Jurkat, Clone E6-1 (cell line): ENCODE results near the gene LMO7.
A peak's percentile ranks its signal among the peaks of the same experiment; 100 is the strongest.
"Not testable (repeated sequence)": the region's sequence is repeated elsewhere in the genome, so short reads cannot be mapped to it uniquely, and the experiment has no call there.

Experiments
- DNase-seq: peaks from one replicate; pipeline ENCODE4 v3.0.0-alpha.2; 2011; ENCODE audit warnings: low read depth, low spot score
- H3K4me3 ChIP-seq: 2 replicates; pipeline ENCODE4 v1.5.1; 2011; ENCODE audit warnings: mild to moderate bottlenecking, low read length, control low read depth, moderate library complexity

Gene LMO7

DNA sequence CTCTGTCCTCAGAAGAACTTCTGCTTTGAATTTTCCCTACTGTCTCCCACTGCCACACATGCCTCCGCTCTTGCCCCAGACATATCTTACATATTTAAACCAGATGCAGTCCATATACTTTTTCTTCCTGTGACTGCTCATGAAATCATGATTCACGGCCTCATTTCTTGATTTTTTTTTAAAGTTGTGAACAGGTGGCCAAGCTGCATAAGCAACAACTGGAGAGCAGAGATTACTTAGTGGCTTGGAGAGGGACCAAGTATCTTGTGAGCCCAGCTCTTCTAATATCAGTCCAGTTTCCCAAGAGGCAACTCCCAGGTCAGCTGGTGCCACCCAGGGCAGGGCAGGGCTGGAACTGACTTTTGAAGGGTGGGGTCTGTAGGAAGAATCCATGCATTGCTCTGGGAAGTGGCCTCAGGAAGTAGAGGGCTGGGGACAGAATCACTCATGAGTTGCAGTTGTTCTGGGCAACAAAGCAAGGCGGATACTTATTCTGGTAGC is 152.4 kb downstream of the LMO7 start:
- no peak overlapping the region for H3K4me3 ChIP-seq
- no peak for DNase-seq

DNA sequence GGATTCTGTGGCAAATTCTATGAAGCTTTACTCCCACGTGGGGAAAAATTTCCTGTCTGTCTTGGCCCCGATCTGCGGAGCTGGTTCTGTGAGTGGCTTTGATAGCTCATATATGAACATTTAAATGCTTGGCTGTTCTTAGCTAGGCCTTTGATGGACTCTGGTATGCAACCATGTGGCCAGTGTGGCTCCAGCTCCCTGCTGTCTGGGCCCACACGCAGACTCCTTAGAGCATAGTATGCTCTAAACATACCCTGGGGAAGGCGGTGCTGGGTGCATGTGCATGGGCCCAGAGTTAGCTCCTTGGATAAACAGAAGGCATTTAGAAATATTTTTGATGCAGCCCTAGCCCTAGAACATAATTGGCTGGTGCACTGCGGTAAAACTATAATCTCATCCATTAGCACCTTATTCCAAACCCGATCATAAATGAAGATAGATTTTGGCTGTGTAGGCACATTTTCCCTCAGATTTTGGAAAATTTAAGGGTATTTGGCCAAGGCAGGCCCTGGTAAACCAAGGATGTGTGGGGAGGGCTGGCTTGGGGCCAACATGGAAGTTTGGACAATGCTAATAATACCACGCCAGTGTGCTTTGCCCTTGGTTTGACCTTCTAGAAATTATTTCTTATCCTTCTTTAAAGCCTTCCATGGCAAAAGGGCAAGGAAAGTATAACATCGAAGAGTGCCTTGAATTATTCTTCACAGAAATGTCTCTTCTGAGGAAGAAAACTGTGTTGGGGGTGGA is 153.5 kb downstream of the LMO7 start:
- DNase-seq = no peak
- no peak overlapping the region for H3K4me3 ChIP-seq

DNA sequence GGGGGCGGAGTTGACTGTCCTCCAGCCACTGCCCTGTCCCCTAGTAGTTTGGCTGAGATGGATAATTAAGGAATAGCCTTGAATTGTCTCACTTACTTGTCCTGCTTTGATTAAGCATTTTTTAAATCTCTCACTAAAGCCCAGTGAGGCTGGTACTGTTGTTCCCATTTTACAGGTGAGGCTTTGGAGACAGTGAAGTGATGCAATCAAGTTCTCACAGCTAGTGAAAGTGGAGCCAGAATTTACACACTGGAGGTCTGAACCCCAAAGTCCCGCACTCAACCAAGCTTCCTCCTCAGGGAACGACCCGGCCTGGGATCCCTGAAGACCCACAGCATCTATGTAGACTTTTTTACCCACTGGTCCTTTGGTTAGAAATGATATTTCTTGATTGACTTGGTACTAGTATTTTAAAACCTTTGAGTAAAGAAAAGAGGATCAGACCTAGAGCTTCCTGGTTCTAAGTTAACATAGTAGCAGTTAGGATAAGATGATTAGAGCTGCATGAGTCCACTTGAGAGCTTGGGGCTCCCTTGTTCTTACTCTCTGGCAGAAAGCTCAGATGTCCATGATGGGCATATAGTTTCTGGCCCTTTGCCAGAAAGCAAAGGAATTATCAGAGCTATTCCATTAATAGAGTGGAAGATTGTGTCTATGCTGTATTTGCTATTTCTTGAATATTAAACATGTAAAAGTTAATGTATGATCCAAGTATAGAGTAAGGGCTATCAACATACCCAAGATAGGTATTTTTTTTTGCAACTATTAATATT is 154.3 kb downstream of the LMO7 start:
- DNase-seq = no peak
- no peak overlapping the region for H3K4me3 ChIP-seq

DNA sequence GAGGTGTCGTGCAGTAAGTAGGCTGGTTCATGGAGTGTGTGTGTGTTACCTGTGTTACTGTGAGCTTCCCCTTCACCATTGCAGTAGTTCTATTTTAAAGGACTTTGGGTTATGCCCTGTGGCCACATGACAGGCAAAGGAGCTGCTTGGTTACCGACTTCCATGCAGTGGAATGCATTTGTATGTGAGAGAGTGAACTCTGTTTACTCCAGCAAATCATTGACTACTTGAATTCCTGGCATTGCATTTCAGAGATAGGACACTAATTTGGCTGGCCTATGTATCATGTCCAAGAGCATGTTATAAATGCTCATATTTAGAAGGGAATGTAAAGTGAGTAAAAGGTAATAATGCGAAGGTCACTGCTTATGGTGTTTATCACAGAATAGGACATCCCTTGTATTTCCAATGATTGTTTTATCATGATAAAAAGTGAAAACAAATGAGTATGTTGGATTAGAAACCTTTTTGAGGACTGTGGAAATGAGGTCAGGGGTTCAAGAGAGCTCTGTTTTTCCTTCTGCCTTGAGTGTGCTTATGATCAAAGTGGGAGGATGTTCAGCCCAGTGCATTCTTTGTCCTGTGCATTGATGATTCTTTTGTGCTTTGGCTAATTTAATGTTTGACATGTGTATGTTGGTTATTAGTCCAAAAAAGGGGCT is 156.5 kb downstream of the LMO7 start:
- DNase-seq = no peak
- H3K4me3 ChIP-seq = no peak overlapping the region

DNA sequence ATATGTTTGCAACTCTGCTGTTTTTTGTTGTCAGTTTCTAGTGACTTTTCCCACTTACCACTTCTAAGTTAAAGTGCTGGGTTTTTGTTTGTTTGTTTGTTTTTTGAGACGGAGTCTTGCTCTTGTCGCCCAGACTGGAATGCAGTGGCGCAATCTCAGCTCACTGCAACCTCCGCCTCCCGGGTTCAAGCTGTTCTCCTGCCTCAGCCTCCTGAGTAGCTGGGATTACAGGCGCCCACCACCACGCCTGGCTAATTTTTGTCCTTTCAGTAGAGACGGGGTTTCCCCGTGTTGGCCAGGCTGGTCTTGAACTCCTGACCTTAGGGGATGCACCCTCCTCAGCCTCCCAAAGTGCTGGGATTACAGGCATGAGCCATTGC is 157.0 kb downstream of the LMO7 start:
- H3K4me3 ChIP-seq, DNase-seq: not testable (repeated sequence)

DNA sequence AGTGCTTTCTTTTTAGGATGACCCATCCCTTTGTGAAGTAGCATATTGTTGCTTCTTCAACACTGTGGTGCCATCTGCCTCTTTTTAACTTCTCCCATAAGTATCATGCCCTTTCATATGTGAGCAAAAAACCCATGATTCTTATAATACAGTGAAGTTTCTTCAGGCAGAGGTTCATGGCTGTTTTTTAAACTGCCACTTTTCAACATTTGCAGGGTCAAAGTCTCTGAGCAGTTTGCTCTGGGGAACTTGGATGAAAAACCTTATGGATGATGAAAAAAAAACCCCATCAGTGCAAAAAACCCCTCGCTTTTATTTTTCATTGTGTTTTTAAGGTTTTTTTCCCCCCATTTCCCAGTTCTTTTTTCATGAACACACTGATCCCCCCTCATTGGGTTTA is 158.5 kb downstream of the LMO7 start:
- H3K4me3 ChIP-seq = no peak overlapping the region
- DNase-seq = no peak

DNA sequence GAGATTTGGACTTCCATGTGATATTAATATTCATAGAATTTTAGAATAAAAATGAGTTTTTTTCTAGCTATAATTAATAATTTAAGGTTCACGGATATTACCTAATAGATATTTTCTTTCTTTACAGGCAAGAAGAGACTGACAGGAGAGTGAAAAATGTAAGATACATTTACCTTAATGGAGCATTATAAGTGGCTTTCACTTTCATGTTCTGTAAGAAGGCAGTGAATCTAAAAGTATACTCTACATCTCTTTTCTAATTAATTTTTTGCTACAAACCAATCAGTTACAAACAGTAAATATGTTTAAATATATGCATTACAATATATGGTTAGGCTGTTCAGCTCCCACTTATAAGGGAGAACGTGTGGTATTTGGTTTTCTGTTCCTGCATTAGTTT is 159.1 kb downstream of the LMO7 start:
- no peak overlapping the region for H3K4me3 ChIP-seq
- DNase-seq = no peak

DNA sequence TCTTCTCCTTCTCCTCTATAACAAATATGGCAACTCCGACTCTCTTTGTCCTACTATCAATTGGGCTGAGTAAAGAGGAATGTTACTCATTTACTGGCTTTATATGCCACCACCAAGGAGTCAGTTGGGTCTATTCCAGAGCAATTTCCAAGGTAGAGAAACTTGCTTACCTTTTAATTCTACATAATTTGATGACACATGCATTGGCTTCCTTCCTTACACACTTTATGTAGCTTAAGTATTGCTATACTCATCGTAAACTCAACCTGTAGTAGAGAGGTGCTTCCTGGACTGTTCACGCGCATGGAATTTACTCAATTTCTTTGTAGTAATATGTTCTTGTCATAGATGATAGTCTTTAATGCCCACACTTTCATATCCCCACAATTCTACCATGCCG is 160.7 kb downstream of the LMO7 start:
- H3K4me3 ChIP-seq = no peak overlapping the region
- DNase-seq = no peak

DNA sequence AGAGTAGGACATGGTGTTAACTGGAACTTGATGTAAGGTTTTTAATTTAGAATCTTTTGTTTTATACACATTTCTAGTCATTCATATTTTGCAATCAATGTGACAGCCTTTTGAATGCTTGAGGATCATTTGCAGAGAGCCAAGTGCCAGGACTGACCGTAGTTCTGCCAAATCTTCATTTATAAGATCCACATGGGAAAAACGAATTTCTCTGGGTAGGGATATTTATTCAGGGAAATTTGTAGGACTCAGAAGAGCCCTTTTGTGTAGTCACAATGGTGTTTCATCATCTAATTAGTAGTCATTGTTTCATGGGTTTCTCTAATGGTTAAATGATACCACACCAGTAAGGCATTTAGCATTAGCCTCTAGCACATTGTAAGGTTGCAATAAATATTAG is 161.1 kb downstream of the LMO7 start:
- no peak overlapping the region for H3K4me3 ChIP-seq
- no peak for DNase-seq

DNA sequence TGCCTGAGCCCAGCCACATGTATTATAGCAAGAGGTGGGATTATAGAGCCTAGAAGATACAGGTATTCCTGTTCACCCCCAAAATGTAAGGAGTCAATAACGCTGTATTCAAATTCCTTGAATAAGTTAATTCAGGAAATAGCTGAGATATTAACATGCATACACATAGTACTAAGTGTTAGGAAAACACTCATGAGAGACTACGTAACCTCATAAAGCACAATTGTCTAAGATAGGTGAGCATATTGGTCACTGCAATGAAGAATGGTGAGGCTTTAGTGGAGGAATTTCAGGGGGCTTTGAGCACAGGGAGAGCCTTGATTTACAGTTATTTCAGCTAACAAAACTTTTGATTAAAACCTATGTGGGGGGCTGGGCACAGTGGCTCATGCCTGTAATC is 161.6 kb downstream of the LMO7 start:
- H3K4me3 ChIP-seq = no peak overlapping the region
- no peak for DNase-seq

DNA sequence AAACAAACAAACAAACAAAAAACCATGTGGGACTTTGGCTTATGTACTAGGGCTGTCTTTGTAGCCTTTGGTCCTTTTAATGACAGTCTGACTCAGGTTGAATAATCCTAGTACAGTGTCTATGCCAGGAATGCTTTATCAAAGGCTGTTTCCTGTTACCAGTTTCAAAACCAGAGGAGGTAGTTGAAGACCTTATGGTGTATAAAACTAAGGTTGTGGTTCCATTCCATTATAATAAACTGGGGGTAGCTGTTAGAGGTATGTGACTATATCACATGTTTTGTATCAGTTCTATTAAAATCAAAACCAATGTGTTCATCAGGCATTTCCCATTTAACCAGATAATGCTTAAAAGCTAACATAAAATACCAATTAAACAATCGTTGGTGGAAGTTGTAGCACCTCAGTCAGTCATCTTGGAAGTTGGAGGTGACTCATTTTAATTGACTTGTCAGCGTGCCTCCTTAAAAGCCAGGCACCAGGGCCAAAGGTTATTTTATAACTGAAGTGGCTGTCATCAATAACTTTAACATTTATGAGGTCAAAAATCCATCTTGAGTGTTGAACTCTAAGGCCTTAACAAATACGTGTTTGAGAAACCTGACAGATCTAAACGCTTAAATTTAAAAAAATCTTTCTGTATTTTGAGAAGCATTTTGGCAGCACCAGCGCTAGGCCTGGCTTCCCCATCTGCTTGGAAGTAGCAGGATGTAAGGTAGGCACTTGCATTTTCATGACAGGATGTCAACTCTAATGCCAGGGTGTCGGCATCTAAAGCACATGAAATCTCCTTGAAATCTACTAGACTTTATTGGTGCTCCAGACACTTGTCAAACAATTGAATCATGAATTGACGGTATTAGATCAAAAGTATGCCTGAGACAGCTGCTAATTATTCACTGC is 162.5 kb downstream of the LMO7 start:
- no peak overlapping the region for H3K4me3 ChIP-seq
- no peak for DNase-seq

DNA sequence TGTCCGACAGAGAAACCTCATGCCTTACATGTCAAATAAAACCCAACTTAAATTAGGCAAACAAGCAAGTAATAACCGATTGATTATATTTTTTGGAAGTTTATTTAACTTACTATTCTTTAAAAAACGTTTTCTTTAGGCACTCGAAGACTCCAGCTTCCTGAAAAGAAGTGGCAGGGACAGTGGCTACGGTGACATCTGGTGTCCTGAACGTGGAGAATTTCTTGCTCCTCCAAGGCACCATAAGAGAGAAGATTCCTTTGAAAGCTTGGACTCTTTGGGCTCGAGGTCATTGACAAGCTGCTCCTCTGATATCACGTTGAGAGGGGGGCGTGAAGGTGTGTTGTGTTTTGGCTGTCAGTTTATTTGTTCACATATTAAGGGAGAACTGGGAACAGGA is 164.4 kb downstream of the LMO7 start:
- no peak for DNase-seq

DNA sequence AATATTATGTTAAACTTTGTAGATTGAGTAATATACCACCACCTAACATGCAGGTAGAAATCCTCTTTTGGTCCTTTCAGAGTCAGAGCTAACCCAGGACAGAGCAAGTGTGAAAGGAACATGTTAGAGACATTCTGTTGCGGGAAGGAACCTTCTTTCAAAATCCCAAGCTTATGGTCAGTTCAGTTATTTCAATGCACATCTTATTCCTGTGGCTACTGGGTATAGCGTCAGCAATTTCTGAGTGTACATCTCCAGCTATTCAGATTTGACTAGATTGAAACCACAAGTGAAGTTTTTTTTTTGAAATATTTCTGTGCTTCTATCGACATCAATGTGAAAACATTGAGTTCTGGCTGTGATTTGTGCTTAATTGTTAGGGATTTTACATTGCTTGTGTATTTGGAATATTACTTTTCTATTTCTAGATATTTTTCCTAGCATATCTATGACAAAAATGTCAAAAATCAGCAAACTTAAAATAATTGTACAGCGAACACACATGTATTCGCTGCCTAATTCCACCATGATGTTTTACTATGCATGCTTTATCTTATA is 165.3 kb downstream of the LMO7 start:
- no peak for DNase-seq
- no peak overlapping the region for H3K4me3 ChIP-seq

More for the DNA sequence above, 164.4 kb downstream of the LMO7 start:
- no peak overlapping the region for H3K4me3 ChIP-seq

DNA sequence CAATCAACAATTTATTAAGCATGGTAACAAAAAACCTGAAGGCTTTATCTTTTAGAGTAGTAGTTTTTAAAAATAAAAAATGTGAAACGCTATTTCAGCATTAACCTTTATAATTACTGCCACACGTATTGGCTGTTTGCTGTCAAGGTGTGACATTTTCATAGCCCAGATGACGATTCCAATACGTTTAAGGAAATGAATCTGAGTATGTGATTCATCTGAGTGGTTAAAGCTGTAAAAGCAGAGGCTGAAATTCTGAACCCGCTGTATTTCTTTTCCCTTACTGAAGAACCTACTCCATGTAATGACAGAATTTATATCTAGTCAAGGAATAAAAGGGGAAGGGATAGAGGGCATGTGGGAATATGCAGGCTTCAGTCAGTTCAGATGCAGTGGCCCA is 166.0 kb downstream of the LMO7 start:
- H3K4me3 ChIP-seq = no peak overlapping the region
- no peak for DNase-seq

DNA sequence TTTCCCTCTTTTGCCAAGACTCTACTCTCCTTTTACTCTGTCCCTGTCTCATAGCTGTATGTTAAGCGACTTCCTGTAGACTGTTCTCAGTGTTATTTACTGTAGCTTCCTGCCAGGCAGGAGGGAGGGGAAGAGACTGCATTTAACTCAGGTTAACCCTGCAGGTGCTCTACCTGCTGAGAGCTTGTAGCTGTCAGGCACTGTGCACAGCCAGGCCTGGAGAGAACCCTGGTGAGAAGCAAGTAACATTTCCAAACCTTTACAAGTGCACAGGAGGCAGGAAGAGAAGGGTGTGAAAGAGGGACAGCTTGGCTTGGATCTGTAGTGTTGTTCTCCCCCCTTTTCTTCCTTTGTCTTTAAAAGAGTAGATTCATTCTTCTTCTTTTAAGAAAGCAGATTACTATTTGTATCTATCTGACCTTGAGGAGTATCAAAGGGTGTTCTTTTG is 167.1 kb downstream of the LMO7 start:
- H3K4me3 ChIP-seq = no peak overlapping the region
- peak; percentile 18 for DNase-seq

DNA sequence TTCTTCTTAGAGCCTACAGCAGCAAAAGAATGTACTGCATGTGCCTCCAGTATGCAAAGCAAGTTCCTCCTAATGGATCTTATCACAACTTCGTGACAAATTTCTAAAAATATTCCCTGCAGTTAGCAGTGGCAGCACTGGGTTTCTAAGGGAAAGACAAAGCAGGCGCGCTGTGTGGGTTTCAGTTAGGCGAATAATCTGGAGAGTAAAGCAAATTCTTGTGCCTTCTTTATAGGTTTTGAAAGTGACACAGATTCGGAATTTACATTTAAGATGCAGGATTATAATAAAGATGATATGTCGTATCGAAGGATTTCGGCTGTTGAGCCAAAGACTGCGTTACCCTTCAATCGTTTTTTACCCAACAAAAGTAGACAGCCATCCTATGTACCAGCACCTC is 167.9 kb downstream of the LMO7 start:
- DNase-seq = no peak
- H3K4me3 ChIP-seq = no peak overlapping the region

DNA sequence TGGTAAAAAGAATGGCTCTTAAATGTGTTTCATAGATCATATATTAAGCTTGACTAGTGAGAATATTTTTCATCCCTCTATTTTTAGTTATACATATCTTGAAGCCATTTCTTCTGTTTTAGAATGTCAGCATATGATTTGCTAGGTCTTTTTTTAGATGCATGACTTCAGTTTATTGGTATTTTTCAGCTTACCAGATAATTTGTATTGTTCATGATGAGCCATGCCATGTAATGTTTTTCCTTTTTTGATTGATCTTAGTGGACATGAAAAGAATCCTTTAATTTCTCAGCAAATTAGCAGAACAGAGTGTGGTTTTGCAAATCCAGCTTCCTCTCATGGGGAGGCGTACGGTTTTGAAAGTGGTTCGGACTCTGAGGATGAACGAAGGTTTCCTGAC is 168.5 kb downstream of the LMO7 start:
- no peak for DNase-seq

DNA sequence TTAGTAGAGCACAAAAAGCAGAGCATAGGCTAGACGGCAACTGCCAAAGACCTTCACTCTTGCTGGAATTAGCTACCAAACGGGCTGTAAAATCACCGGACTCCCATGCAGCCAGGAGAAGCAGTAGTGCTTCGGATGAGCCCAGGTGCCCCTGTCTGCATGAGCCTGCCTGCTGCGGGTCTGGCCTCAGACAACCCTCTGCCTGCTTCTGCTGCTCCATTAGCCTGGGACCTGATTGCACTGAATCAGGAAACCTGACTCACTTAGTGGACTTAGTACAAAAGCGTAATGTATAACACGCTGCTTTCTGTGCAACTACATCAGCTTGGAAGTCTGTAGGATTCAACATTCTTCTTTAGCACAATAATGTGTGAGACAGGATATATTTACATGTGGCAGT is 170.0 kb downstream of the LMO7 start:
- no peak overlapping the region for H3K4me3 ChIP-seq
- DNase-seq = no peak

More for the DNA sequence above, 168.5 kb downstream of the LMO7 start:
- H3K4me3 ChIP-seq = no peak overlapping the region

DNA sequence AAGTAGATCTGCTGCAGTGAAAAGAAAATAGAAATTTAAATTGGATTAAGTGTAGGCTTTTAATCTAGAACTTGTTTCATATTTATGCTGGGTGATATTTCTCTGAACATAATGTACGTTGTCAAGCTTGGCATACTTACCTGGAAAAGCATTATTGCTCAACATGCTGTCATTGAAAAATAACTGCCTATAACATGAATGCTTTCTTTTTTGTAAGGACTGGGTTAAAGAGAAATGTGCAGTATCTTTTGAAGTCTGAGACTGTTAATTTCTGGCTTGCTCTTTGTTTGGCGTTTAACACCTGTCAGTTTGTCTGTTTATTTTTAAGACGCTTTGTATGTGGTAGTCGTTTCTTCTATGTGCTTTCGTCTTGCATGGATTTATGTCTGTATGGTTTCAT is 175.2 kb downstream of the LMO7 start:
- H3K4me3 ChIP-seq = no peak overlapping the region
- no peak for DNase-seq
